Fibroblast of skin of left biceps (primary cell): ENCODE measurements around the gene GRIN3B.

Experiments
- DNase-seq, 2 experiments: peaks; one replicate each; pipeline ENCODE4 v3.0.0-alpha.2; 2013; ENCODE audit warnings: low read depth in 2 of 2

Gene GRIN3B

DNA sequence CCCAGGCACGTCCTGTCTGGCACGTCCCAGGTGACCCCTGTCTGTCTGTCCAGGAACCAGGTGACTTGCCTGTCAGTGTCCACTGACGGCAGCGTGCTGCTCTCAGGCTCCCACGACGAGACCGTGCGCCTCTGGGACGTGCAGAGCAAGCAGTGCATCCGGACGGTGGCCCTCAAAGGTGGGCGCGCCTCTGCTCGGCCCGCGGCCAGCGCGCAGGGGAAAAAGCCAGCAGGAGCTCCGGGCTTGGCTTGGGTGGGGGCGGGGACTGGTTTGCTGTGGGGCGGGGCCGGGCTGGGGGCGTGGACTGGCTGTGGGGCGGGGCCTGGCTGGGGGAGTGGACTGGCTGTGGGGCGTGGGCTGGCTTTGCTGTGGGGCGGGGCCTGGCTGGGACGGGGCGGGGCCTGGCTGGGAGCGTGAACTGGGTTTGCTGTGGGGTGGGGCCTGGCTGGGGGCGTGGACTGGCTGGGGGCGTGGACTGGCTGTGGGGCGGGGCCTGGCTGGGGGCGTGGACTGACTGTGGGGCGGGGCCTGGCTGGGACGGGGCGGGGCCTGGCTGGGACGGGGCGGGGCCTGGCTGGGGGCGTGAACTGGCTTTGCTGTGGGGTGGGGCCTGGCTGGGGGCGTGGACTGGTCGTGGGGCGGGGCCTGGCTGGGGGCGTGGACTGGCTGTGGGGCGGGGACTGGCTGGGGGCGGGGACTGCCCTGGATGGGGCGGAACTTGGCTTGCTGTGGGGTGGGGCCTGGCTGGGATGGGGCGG, 8.9 kb upstream of the GRIN3B start:
- DNase-seq = no peak

DNA sequence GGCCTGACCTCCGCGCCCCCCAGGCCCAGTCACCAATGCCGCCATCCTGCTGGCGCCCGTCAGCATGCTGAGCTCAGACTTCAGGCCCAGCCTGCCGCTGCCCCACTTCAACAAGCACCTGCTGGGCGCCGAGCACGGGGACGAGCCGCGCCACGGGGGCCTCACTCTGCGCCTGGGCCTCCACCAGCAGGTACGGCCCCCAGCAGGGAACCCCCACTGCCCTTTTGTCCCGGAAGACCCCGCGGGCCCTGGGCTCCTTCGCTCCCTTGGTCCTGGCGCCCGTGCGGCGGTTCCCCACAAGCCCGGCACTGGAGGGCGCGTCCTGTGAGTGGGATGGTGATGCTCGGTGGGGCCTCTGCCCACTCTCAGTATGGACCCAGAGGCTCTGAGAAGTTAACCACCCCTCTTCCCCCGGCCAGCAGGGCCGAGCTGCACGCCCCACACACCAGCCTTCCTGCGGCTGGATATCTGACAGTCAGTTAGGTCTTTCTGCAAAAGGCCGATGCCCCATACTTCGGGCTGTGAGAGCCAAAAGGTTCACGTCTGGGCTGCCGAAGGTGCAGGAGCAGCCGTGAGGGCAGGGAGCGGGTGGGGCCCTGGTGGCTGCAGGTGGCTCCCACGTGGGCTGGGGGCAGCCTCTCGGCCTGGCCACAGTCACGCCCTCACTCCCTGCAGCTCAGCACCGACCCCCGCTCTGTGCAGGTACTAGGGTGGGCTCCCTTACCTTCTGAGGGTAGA, 8.1 kb upstream of the GRIN3B start:
- DNase-seq = no peak

DNA sequence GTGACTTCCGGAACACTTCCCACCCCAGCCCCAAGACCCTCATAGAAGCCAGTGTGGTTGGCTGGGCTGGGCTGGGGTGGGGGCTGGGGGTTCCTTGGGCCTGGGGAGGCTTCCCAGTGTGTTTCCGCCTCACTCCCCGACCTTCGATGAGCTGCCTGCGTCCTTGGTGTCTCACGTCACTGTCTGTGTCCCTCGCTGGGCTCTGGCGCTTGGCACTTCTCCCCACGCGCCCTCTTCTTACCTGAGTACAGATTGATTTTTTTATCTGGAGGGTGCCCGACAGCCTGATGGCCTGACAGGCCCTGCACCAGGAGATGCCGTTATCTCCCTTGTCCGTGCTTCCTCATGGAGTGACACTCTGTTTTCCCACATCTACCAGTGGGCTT, 7.6 kb upstream of the GRIN3B start:
- DNase-seq = no peak

DNA sequence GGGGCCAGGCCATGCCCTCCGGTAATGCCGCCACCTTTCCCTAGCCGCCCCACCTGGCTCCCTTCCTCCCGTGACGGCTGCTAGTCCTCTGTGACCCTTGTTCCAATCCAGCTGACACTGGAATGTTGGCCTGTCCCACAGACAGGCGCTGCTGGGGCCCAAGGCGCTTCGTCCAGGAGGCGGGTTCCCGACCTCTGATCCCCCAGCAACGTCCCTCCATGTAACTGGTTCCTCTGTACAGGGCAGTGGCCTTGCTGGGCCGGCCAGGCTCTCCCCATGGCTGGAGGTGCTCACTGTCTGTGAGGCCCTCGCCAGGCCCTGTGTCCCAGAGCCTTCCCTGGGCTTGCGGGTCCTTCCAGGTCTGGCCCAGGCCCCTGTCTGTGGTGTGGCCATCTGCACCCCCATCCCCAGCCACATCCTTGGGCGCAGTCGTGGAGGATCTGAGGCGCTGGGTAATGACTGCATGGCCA, 6.8 kb upstream of the GRIN3B start:
- DNase-seq = no peak

DNA sequence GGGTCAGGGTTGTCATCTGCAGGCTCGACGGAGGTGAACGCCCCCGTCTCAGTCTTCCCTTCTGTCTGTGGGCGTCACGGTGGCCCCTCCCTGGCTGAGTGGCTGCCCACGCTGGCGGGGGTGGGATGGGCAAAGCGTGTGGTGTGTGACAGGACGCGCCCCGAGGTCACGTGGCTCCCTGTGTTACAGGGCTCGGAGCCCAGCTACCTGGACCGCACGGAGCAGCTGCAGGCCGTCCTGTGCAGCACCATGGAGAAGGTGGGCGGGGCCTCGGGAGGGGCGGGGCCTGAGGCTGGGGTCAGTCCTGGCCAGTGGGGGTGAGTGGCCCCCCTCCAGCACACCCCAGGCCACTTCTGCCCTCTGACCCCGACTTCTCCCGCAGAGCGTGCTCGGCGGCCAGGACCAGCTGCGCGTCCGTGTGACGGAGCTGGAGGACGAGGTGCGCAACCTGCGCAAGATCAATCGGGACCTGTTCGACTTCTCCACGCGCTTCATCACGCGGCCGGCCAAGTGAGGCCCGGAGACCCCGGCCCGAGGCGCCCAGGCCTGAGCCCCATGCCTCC, 6.3 kb upstream of the GRIN3B start:
- DNase-seq = no peak

DNA sequence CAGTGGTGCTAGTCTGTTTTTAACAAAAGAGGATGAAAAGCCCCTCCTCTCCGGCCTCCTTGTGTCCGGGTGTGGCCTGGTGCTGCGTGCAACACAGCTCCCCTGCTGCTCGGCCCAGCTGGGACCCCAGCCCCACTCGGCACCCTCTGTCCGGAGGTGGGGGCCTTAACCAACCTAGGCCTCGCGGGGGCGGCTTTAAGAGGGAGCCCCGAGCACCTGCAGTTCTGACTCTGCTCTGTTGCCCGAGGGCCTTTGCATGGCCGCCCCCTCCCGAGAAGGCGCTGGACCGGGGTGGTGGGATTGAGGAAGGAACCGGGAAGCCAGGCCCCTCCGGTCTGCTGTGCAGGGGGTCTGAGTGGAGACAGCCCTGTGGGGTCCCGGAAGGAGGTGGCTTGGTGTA, 5.7 kb upstream of the GRIN3B start:
- DNase-seq = no peak

DNA sequence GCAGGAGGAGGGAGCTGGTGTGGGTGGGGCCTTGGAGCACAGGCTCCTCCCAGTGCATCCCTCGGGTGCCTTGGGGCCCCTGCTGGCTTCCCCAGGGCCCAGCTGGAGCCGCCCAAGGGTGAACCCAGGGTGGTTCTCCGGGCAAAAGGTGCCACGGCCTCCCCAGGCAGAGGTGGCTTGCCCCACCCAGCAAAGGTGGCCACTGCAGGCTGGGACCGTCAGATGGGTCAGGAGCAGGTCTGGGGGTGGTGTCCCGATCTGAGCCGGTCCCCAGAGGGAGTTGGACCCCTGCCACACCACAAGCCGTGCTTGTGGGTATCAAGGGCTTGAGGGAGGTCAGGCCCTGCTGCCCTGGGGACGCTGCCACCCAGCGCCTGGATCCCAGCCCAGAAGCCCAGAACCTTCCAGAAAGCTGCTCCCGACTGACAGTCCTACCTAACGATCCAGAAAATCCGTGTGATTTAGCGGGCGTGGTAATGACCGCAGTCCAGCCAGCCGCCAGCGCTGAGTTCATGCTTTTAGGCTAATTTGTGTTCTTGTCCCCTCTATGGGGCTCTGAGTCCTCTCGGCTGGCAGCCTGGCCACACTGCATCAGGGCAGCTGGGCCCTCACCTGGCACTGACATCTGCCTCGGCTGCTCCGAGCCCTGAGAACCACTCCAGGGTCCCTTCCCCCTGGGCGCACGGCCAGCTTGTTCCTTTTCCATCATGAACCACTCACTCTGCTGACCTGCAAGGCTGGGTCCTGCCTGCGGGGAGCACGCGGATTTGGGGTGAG, 5.0 kb upstream of the GRIN3B start:
- no peak for DNase-seq

DNA sequence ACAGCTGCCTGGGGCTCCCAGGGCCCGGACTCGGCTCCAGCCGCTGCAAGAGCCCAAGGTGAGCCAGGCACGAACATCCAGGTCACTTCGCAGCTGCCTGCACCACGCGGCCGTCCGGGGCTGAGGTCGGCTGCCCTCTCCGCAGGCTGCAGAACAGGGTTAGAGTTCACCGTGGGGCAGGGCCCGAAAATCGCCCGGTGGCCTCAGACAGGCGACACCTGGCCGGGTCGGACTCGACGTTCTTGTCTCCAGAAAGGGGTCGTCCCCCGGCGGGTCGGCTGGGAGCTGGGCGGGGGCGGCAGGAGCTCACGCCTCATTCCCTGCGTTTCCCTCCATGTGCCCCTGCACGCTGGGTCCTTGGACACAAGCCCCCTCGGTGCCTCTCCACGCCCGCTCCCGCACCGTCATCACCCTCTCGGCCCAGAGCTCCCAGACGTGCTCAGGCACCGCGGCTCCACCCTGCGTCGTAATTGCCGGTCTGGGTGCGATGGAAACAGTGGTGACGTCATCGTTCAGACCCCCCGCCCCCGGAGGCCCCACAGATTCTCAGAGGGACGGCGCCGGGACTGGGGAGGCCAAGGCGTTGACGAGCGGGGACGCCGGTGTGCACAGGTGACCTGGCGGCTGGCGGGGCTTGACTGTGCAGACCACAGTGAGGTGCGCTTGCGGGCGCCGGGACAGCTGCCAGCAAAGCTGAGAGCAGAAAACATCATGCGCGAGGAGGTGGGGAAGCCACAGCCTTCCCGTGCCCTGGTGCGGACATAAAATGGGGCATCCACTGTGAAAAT, 4.0 kb upstream of the GRIN3B start:
- no peak for DNase-seq

DNA sequence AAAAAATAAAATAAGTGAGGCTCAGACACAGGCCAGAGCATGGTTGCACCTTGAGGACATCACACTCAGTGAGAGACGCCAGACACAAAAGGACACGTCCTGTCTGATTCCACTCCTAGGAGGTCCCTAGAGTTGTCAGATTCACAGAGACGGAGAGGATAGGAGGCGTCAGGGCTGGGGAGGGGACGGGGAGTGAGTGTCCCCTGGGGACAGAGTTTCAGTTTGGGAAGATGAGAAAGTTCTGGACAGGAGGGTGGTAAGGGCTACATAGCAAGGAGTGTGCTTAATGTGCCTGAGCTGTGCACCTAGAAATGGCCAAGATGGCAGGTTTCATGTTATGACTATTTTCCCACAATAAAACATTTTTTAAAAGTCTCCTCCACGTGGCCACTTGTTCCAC, 2.2 kb upstream of the GRIN3B start:
- DNase-seq = no peak

DNA sequence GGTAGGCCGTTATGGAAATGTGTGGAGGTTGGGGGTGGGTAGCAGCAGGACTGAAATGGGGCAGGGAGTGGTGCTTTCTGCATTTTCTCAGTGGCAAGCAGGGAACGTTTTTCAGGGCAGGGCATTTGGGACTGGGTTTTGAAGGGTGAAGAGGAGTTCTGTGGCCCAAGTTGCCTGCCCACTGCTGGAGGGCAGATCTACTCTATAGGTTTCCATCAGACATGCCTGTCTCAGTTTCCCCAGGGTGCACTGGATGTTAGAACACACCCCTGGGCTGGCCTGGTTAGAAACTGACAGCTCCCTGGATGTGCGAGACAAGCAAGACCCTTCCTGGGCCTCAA, 870 bp upstream of the GRIN3B start:
- DNase-seq = no peak

DNA sequence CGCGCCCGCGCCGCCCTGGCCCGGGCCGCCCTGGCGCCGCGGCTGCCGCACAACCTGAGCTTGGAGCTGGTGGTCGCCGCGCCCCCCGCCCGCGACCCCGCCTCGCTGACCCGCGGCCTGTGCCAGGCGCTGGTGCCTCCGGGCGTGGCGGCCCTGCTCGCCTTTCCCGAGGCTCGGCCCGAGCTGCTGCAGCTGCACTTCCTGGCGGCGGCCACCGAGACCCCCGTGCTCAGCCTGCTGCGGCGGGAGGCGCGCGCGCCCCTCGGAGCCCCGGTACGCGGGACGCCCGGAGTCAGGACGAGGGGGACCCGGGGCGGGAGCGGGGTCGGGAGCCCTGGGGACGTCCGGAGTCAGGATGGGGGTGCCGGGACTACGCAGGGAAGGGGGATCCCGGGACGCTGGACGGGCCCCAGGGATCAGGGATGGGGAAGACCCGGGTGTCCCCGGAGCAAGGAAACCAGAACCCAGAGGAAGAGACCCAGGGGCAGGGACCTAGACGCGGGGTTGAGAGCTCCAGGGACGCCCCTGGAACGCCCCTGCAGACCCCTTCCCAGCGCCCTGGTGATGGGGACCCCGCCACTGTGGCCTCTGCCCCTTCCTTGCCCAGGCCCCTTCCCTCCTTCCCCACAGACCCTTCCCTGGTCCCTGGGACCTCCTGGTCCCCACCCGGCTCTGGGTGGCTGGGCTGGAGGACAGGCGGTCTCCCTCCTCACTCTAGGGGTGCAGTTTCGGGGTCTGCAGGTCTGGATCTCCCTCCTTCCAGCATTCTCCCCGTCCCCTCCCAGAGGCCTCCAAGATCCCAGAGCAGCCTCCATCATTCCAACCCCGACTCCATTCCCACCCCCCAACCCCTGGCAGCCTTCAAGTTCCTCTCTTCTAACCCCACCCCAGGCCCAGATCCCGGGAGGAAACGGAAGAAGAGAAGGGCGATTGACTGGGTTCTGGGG, 645 bp downstream of the GRIN3B start:
- DNase-seq = no peak

DNA sequence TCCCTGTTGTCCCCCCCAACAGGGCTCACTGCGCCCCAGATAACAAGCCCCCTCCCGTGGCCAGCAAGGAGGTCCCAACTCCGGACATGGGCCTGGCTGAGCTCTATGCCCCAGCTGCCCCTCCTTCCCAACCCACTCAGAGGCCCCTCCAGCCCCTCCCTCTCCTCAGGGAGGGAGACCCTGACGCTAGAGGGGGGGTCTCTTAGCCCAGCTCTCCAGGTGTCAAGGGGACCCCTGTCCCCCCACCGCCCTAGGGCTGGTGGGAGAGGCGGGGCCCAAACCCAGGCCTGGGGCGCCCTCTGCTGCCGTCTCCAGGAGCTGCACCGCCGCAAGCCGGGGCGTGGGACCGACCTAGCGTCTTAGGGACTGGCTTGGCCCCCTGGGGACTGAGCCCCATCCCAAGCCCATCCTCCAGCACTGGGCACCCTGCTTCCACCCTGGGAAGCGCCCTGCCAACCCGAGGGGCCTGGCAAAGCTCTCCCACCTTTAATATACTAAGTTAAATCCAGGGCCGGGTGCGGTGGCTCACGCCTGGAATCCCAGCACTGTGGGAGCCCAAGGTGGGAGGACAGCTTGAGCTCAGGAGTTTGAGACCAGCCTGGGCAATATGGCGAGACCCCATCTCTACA, 1.4 kb downstream of the GRIN3B start:
- DNase-seq = no peak

DNA sequence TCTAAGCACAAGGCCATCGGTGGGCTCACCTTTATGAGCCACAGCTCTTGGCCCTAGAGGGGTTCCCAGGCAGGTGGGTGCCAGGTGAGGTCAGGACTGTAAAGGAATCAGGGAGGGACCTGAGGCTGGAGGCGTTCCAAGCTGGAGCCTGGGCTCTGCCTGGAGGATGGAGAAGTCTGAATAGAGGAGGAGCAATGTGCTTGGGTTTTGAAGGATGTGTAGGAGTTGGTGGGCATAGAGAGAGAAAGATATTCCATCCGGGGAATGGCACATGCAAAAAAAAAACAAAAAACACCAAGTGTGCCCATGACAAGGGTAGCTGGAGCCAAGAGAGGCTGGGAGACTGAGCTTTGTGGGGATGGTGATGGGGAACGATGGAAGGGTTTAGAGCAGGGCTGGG, 2.4 kb downstream of the GRIN3B start:
- no peak for DNase-seq

DNA sequence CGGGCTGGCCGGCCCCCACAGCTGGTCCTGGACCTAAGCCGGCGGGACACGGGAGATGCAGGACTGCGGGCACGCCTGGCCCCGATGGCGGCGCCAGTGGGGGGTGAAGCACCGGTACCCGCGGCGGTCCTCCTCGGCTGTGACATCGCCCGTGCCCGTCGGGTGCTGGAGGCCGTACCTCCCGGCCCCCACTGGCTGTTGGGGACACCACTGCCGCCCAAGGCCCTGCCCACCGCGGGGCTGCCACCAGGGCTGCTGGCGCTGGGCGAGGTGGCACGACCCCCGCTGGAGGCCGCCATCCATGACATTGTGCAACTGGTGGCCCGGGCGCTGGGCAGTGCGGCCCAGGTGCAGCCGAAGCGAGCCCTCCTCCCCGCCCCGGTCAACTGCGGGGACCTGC, 3.1 kb downstream of the GRIN3B start:
- DNase-seq = no peak

DNA sequence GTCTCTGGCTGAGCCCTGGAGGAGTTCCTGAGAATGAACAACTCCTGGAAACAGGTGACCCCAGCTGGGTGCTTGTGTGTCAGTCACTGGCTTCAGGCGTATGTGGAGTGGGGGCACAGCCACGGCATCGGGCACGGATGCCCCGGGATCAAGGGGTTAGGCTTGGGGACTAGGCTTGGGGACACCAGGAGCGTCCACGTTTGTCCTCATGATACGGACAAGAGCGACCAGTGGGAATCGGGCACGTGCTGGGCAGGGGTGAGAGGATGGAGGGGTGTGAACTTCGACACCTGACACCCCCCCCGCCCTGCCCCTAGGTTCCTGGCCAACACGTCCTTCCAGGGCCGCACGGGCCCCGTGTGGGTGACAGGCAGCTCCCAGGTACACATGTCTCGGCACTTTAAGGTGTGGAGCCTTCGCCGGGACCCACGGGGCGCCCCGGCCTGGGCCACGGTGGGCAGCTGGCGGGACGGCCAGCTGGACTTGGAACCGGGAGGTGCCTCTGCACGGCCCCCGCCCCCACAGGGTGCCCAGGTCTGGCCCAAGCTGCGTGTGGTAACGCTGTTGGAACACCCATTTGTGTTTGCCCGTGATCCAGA, 4.1 kb downstream of the GRIN3B start:
- DNase-seq = no peak

DNA sequence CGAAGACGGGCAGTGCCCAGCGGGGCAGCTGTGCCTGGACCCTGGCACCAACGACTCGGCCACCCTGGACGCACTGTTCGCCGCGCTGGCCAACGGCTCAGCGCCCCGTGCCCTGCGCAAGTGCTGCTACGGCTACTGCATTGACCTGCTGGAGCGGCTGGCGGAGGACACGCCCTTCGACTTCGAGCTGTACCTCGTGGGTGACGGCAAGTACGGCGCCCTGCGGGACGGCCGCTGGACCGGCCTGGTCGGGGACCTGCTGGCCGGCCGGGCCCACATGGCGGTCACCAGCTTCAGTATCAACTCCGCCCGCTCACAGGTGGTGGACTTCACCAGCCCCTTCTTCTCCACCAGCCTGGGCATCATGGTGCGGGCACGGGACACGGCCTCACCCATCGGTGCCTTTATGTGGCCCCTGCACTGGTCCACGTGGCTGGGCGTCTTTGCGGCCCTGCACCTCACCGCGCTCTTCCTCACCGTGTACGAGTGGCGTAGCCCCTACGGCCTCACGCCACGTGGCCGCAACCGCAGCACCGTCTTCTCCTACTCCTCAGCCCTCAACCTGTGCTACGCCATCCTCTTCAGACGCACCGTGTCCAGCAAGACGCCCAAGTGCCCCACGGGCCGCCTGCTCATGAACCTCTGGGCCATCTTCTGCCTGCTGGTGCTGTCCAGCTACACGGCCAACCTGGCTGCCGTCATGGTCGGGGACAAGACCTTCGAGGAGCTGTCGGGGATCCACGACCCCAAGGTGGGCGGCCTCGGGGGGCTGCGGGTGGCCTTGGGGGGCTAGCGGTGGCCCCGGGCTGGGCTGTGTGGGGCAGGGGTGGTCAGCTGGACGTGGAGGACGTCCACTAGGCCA, 4.8 kb downstream of the GRIN3B start:
- DNase-seq = no peak

DNA sequence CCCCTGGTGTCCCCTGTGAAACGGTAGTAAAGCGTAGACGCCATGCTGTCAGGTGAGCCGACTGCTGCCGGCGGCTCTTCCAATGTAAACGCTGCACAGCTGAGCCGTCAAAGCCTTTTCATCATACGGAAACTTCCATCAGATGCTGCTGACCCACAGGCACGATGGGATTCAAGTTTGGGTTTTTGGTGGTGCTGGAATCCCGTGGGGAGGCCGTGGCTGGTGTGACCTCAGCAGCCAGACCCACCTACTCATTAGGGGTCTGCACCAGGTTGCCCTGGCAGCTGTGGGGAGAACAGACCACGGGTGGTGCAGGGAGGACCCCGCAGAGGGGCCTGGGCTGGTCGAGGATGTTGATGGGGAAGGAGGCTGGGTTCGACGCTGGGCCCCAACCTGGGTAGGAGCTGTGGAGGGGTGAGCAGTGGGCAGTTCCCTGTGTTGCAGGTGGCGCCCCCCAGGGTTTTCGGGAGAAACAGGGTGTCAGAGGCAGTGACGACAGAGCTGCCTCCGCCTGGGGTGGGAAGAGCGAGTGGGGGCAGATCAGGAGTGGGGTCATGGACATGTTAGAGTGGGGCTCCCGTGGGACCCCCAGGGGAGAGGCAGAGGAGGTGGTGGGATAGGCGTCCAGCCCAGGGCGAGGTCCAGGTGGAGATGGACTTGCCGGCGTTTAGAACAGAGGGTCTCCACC, 6.6 kb downstream of the GRIN3B start:
- no peak for DNase-seq
